HUDEP-2 (cell line): ENCODE data around the gene FIBCD1.
"Not testable (repeated sequence)": the region's sequence is repeated elsewhere in the genome, so short reads cannot be mapped to it uniquely, and the experiment has no call there.

Experiments
- DNase-seq, 76 experiments: peaks; one replicate each; lab custom pipeline; 2025; ENCODE audit not compliant: unreplicated experiment in 76 of 76; lab: John Stamatoyannopoulos, UW

Gene FIBCD1

DNA sequence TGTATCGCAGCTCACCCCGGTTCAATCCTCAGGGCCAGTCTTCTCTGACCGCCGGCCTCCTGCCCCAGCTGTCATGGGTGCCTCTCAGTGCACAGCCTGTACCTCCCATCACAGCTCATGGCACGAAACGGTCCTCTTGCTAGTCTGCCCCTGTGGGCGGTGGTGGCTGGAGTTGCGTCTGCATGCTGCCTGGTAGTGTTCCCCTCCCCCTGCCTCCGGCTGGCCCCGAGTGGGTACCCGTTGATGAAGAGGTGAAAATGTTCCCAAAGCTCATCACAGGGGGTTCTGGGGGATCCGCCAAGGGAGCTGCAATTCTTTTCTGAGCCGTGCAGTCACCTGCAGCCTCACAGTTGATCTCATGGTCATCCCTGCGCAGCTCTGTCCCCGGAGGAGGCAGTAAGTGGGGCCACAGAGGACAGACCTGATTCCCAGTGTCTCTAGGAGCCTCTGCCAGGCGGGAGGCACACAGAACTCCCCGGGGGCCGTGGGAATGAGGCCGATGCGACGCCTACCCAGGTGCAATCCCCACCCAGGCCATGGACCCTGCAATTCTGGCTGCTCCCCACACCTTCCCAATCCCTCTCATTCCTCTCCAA, 34.7 kb upstream of the FIBCD1 start:
- no peak for DNase-seq

DNA sequence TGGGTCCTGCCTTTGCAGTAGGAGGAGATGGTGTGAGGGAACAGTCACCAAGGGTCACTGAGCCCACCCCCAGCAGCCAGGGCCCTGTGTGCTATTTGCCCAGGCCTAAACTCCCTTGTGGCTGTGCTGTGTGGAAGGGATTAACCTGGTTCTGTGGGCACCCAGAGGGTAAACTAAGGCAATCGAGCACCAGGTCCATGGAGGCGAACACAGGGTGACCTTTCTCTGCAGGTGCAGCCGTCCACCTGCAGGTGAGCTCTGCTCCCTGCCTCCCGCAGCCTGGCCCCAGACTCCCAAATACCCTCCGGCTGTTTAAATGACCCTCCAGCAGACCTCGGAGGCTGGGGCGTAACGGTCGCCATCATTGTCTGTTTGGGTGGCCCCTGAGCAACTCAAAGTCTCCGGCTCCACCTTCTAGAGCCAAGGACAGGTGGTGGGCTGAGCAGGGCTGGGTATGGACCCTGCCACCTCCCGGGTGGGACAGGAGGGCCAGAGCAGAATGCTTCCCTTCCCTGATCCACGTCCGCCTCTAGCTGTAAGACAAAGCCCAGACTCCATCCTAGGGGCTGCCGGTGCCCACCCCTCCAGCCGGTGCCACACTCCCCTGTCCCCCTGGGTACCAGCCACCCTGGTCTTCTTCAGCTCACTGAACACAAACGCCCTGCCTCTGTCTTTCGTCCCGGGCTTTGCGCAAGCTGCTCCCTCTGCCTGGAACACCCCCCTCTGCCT, 34.1 kb upstream of the FIBCD1 start:
- DNase-seq = no peak

DNA sequence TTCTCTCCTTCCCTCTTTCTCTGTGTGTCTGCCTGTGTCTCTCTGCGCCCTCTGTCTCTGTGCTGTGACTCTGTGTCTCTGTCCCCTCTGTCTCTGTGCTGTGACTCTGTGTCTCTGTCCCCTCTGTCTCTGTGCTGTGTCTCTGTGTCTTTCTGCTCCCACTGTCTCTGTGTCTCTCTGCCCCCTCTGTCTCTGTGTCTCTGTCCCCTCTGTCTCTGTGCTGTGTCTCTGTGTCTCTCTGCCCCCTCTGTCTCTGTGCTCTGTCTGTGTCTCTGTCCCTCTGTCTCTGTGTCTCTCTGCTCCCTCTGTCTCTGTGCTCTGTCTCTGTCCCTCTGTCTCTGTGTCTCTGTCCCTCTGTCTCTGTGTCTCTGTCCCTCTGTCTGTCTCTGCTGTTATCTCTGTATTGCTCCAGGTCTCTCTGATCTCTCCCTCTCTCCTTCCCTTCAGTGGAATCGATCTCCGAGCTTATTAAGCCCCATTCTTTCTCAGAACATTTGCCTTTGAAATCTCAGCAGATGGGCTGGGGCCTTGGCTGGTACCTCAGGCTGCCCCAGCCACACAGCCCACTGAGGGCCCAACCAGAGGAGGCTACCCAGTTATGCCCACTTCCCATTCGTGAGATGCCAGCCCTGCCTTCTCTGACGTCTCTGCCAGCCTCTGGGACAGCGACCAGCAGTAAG, 33.4 kb upstream of the FIBCD1 start:
- DNase-seq = no peak

DNA sequence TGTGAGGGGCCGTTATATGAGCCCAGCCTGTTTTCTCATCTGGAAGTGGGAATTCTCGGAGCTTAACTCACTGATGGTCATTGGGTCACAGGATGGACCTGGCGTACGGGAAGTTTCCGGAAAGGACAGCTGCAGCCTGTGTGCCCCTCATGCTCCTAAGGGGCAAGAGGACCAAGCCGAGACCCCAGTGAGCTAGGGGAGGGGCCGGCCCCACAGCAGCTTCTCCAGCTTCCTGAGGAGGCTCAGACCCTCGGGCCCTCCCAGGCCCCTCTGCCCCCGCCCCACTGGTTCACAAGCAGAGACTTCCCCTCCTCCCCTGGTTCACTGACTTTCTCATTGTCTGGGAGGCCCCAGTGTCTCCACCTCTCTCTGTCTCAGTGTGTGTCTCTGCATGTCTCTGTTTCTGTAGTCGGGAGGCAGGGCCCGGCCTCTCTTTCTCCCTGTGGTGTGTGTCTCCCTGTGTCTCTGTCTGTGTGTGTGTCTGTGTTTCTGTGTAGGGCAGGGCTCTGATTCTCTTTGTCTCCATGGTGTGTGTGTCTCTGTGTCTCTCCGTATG, 32.3 kb upstream of the FIBCD1 start:
- no peak for DNase-seq

DNA sequence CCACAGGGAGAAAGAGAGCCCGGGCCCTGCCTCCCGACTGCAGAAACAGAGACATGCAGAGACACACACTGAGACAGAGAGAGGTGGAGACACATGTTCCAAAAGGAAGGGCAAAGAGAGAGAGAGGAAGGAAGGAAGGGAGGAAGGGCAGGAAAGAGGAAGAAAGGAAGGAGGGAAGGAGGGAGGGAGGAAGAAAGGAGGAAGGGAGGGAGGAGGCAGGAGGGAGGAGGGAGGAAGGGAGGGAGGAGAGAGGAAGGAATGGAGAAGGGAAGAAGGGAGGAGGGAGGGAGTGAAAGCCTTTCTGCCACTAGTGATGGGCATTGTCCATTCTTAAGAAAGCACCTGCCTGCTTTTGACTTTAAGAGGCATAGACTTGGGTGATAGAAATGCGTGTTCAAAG, 31.8 kb upstream of the FIBCD1 start:
- DNase-seq = no peak

DNA sequence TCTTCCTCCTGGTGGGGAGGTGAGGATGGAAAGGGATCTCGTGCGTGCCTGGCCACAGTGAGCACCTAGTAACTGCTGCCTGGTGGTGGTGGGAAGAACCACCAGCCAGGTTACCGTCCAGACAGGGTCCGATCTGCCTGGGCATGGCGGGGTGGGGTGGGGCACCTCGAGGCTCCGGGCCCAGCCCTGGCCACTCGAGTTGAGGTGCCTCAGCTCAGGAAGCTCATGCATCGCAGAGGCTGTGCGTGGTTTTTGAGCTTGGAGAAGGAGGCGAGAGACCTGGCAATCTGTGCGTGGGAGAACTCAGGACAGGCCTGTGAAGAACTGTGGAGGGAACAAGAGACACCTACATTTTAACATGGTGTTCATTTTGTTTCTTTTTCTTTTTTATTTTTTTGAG, 31.0 kb upstream of the FIBCD1 start:
- DNase-seq = no peak

DNA sequence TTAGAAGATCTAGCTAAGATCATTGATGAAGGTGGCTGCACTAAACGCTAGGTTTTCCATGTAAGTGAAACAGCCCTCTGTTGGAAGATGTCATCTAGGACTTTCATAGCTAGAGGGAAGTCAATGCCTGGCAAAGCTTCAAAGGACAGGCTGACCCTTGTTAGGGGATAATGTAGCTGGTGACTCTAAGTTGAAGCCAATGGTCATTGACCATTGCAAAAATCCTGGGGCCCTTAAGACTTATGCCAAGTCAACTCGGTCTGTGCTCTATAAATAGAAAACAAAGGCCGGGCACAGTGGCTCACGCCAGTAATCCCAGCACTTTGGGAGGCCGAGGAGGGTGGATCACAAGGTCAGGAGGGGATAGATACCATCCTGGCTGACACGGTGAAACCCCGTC, 26.6 kb upstream of the FIBCD1 start:
- no peak for DNase-seq

DNA sequence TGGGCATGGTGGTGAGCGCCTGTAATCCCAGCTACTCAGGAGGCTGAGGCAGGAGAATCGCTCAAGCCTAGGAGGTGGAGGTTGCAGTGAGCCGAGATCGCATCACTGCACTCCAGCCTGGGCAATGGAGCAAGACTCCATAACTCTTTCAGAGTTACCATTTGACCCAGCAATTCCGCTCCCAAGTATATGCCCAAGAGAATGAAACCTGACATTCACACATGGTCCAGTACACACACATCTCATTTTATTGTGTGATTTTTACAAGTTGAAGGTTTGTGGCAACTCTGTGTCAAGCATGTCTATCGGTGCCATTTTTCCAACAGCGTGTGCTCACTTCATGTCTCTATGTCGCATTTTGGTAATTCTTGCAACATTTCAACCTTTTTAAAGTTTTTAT, 24.9 kb upstream of the FIBCD1 start:
- DNase-seq = no peak

DNA sequence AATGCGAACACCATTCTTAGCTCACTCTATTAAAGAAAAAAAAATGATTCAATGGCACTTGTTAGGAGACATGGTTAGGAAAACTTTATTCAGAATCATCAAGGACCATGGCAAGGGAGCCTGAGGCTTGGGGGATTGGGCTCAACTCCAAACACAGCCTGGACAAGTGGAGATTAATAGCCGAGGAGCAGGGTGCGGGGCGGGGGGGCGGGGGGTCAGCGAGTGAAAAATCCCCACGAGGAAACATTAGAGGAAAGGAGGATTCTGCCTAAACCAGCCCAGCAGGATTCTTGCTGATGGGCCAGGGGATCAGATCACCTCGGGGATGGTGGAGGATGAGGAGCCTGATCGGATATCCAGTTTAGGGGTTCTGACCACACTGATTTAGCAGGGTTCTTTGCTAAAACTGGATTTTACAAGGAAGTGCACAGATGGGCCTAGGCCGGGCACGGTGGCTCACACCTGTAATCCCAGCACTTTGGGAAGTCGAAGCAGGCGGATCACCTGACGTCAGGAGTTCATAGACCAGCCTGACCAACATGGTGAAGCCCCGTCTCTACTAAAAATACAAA, 24.4 kb upstream of the FIBCD1 start:
- DNase-seq = no peak

DNA sequence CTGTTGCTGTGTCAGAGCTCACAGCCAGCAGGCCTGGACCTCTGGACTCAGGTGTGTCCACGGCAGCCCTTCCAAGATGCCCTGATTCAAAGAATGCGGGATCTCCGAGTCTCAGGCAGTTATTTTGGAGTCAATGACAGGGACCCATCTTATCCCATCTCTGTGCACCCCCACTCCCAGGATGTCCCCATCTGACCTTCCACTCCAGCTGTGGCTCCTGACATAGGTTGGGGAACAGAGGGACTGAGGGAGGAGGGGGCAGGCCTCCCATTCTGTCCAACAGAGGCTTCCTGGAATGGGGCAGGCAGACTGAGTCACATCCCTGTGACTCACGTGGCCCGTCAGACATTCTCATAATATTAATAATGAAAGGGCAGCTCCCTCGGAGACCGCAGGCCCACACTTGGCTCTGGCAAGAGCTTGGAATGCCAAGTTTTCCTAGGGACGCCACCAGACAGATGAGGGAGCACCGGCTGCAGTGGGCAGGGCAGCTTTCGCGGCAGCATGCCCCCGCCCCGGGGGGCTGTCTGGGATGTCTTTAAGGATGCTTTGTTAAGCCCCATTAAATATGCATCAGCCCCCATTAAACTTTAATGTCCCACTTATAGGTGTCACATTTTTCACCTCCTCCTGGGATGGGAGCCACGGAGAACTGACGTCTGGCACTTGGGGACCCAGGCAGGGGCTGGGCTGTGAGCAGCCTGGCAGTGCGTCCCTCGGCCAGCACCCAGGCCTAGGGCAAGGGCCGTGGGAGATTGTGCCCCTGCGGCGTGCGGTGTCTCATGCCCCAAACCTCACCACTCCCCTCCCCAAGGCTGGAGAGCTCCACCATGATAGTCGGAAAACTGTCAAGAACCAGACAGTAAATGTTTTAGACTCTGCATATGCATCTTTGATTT, 23.6 kb upstream of the FIBCD1 start:
- DNase-seq = no peak

DNA sequence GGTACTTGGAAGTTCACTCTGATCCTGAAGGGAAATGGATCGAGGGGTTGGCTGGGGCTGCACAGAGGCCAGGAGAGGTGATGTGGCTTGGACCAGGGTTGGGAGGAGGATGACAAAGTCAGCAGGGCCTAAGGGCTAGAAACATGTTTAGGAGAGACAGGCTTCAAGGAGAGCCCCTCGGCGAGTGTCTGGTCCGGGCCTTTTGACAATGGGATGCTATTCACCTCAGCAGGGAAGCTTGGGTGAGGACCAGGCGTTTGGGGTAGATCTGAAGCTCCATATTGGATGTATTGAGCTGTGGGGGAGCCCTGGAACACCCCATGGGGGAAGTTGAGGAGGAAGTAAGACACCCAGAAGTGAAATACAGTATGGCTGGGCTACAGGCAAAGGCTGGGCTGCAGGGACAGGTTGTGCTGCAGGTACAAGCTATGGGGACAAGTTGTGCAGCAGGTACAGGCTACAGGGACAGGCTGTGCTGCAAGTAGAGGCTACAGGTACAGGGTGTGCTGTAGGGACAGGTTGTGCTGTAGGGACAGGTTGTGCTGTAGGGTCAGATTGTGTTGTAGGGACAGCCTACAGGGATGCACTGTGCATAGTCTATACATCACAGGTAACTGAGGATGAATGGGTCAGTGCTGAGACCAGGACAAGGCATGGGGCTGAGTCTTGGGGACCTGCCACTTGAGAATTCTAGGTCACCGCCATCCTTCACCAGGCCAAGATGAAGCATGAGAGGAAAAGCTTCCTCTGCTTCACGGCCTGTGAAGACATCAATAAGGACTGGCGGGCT, 22.7 kb upstream of the FIBCD1 start:
- no peak for DNase-seq

DNA sequence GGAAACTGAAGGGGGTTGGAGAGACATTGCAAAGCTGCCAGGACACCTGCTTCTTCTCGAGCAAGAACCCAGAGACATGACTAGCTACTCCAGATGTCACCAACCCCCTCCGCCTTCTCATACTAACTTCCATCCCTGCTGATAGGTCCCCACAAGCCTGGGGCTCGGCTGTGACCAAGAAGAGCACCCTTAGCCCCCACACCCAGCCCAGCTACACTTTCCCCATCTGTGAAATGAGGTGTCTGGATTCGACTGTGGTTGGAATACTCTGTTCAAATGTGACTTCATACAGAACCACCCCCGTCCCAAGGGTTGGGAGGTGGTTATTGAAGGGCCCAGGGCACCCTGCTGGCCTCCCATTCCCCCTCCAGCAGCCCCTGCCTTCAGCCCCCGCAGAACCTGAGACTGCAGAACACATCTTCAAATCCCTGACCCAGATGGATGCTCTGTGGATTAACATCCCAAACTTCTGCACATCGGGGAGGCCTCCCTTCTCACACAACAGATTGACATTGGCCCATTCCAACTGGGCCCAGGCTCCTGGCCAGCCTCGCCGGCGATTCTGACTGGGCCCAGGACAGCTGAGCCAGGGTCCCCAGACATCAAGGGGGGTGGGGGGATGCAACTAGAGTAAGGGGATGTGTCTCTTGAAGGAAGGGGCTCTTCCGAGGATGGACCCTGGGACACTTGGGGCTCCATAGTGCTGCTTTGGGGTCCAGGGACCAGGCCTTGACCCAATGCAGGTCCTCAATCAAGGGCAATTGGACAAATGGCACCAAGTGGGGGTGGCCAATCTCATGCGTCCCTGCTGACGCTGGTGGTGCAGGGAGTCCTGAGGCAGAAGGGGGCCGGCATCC, 21.7 kb upstream of the FIBCD1 start:
- no peak for DNase-seq

DNA sequence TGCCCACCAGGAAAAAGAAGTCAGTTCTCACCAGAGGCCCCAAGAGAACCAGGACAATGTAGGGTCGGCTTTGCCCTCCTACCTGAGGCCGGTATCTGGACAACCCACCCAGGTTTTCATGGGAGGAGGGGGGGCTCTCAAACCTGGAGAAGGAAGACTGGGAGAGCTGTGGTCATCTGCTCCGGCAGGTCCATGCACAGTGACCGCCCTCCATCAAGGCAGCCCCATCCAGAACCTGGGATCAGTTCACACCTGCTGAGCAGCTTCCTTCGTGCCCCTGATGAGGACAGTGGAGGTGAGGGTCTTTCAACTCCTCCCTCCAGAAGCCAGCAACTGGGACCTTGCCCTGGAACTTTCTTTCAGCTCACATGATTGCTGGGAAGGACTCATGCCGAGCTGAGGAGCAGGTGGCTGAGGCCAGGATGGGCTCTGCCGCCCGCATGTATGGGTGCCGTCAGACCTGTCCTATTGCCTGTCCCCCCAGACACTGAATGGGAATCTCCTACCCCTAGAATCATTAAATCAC, 20.8 kb upstream of the FIBCD1 start:
- no peak for DNase-seq

DNA sequence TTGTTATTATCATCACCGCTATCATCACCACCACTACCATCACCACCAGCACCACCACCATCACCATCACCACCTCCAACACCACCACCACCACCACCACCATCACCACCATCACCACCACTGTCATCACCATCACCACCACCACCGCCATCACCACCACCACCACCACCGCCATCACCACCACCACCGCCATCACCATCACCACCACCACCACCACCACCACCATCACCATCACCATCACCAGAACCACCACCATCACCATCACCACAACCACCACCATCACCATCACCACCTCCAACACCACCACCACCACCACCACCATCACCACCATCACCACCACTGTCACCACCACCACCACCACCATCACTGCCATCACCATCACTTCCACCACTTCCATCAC, 19.5 kb upstream of the FIBCD1 start:
- DNase-seq = not testable (repeated sequence)

DNA sequence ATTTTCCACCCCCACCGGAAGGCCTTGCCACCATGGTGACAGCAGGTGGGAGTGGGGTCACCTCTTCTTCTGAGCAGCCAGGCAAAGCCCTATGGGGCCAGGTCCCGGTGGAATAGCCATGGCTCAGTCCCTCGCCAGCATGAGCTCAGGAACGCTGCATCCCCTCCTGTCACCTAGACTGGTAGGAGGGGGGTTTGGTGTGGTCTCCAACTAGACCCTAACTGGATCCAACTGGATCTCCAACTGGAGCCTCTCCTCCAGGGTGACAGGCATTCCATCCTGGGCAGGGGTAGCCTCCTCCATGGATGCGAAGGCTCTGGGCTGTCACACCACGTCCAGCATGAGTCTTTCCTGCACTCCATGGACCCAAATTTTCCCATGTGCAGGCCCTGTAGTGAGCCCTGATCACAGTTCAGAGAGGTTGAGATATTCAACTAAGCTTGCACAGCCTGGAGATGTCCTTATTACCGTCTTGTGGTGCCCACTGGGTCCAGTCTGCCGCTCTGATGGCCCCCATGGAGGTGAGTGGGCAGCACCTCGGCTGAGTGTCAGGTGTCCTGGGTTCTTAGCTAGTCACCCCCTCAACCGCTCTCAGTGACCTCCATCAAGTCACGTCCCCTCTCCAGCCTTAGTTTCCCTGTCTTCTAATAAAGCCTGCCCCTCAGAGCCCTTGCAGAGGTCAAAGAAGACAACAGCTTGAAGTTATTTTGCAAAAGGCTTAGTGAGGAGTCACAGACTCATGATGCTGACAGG, 18.6 kb upstream of the FIBCD1 start:
- no peak for DNase-seq

DNA sequence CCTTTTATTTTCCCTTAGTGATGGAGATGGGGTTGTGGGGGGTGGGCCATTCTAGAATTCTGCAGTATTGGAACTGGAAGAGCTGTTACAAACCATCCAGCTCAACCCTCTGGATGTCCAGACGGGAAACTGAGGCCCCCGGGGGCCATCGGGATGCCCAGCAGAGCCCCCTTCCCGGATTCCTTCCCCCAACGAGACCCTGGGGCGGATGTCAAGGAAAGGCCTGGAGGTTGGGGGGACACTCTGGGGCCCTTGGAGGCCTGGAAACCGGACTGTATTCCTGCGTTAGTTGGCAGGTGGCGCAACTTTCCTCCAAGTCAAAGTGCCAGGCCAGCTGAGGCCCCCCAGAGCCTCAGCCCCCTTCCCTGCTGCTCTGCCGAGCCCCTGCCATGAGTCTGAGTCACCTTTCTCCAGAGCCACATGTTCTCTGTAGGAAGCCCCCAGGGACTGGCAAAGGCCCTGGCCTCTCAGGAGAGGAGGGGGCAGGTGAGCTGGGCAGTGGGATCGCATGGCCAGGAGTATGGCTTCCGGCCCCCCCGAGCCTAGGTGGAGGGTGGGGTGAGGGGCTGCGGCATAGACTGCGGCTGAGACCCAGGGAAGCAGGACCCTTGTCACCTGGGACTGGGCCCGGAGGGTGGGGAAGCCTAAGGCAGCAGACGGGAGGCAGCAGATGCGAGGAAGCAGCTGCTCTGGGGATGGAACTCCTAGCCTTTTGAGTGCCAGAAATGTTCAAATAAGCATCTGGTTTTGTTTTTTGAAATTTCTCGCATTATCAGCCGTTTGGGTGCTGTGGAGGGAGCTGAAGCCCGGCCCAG, 17.8 kb upstream of the FIBCD1 start:
- DNase-seq = no peak
